Measurements from ENCODE around the gene FAM83G. TPM values are rescaled to one million over a fixed set of nuclear protein-coding genes. Genes with fewer than 3 reads are reported as not detected.

The FAM83G gene
- total and polyA plus RNA-seq, 4 donors = 2.2 to 11.9 (median 7.5) TPM

GRCh38 chr17:18968945-18969887 is 35.3 kb downstream of the FAM83G start:
- Histone ChIP-seq H3K4me1 (ENCODE audit: control insufficient read depth in 5 of 5, insufficient read depth in 5 of 5, low read length in 5 of 5) (peaks cover 0 to 33% (median 10%) of the 10 kb centered on the region in 5 donors), H3K4me3 (no peak overlapping the region), H3K9me3 (ENCODE audit: control insufficient read depth in 4 of 4, insufficient read depth in 3 of 4, low read length in 3 of 4) (no peaks in the 10 kb centered on the region), H3K27ac (ENCODE audit: low read depth in 1 of 2, low read length in 1 of 2) (peak overlapping the region in 1 of 2 donors; percentile 58), H3K9ac (ENCODE audit: insufficient read depth in 1 of 2, low read length in 2 of 2) (no peak overlapping the region), H3K36me3 (ENCODE audit: control insufficient read depth in 4 of 4, insufficient read depth in 4 of 4, low read length in 4 of 4) (peaks cover 0 to 11% (median 0%) of the 10 kb centered on the region in 4 donors), H3K27me3 (ENCODE audit: control insufficient read depth in 3 of 3, insufficient read depth in 3 of 3, low read length in 2 of 3) (no peaks in the 10 kb centered on the region)
- WGBS, 2 donors = 48 to 67% methylated on average over 23 of the region's 23 CpGs
- ATAC-seq (ENCODE audit: insufficient read depth, low FRiP score) = no peak
- no peak for DNase-seq
- TF ChIP-seq, protein P1, sequence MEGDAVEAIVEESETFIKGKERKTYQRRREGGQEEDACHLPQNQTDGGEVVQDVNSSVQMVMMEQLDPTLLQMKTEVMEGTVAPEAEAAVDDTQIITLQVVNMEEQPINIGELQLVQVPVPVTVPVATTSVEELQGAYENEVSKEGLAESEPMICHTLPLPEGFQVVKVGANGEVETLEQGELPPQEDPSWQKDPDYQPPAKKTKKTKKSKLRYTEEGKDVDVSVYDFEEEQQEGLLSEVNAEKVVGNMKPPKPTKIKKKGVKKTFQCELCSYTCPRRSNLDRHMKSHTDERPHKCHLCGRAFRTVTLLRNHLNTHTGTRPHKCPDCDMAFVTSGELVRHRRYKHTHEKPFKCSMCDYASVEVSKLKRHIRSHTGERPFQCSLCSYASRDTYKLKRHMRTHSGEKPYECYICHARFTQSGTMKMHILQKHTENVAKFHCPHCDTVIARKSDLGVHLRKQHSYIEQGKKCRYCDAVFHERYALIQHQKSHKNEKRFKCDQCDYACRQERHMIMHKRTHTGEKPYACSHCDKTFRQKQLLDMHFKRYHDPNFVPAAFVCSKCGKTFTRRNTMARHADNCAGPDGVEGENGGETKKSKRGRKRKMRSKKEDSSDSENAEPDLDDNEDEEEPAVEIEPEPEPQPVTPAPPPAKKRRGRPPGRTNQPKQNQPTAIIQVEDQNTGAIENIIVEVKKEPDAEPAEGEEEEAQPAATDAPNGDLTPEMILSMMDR (IDR thresholded peaks at IDR 0.05; ENCODE audit: control extremely low read depth, extremely low read depth) = no peak

DNA sequence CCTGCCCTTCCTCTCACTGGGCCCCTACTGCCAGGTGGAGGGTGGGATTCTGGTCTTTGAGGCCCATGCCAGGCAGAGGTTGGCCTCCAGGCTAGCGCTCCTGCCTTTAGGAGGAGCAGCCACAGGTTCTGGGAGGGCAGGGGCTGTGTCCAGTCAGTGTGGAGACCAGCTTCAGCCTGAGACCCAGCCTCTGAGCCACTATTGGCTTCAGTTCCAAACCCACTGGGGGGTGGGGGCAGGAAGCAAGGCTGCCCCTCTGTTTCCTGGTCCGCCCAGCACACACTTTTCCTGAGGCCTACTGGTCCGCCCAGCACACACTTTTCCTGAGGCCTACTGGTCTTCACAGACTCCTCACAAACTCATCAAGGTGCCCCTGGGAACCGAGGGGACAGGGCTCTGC is 36.2 kb downstream of the FAM83G start:
- Histone ChIP-seq H3K36me3 (ENCODE audit: control insufficient read depth in 4 of 4, insufficient read depth in 4 of 4, low read length in 4 of 4) (peaks cover 0 to 11% (median 0%) of the 10 kb centered on the region in 4 donors), H3K27me3 (ENCODE audit: control insufficient read depth in 3 of 3, insufficient read depth in 3 of 3, low read length in 2 of 3) (no peaks in the 10 kb centered on the region), H3K9ac (ENCODE audit: insufficient read depth in 1 of 2, low read length in 2 of 2) (no peak overlapping the region), H3K4me1 (ENCODE audit: control insufficient read depth in 5 of 5, insufficient read depth in 5 of 5, low read length in 5 of 5) (peaks cover 0 to 33% (median 10%) of the 10 kb centered on the region in 5 donors), H3K4me3 (no peak overlapping the region), H3K27ac (ENCODE audit: low read depth in 1 of 2, low read length in 1 of 2) (peak overlapping the region in 1 of 2 donors; percentile 58), H3K9me3 (ENCODE audit: control insufficient read depth in 4 of 4, insufficient read depth in 3 of 4, low read length in 3 of 4) (no peaks in the 10 kb centered on the region)
- DNase-seq (peak in 2 of 3 donors; percentile 34 to 42), ATAC-seq (ENCODE audit: insufficient read depth, low FRiP score) (no peak)
- TF ChIP-seq, protein P1 (IDR thresholded peaks at IDR 0.05; ENCODE audit: control extremely low read depth, extremely low read depth) = no peak
- 32 to 61% methylated on average over 4 of the region's 4 CpGs for WGBS, 2 donors

DNA sequence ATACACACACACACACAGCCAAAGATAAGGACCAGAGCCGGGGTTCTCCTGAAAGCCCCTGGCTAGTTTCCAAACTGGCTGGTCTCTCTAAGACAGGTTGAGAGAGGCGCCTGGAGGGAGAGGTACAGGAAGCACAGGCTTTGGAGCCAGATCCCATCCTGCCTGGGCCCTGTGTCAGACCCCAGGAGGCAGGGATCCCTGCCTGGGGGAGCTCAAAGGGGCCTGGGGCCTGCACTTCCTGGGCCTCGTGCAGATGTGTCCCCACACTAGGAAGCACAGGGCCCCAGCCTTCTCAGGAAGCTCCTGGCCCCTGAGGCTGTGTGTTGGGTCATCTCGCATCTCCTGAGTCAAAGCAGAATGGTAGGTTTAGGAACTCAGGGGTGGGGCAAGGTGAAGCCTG is 36.6 kb downstream of the FAM83G start:
- DNase-seq = peak; percentile 33 to 73 (median 51)
- H3K27me3 ChIP-seq (ENCODE audit: control insufficient read depth in 3 of 3, insufficient read depth in 3 of 3, low read length in 2 of 3) = no peaks in the 10 kb centered on the region
- H3K27ac ChIP-seq (ENCODE audit: low read depth in 1 of 2, low read length in 1 of 2) = peak overlapping the region in 1 of 2 donors; percentile 58
- H3K9me3 ChIP-seq (ENCODE audit: control insufficient read depth in 4 of 4, insufficient read depth in 3 of 4, low read length in 3 of 4) = no peaks in the 10 kb centered on the region
- WGBS, 2 donors = 34 to 46% methylated on average over 4 of the region's 4 CpGs
- no peak overlapping the region for H3K4me3 ChIP-seq
- ATAC-seq (ENCODE audit: insufficient read depth, low FRiP score) = no peak
- TF ChIP-seq, protein P1 (IDR thresholded peaks at IDR 0.05; ENCODE audit: control extremely low read depth, extremely low read depth) = no peak
- H3K9ac ChIP-seq (ENCODE audit: insufficient read depth in 1 of 2, low read length in 2 of 2) = no peak overlapping the region
- peaks cover 0 to 33% (median 10%) of the 10 kb centered on the region in 5 donors for H3K4me1 ChIP-seq (ENCODE audit: control insufficient read depth in 5 of 5, insufficient read depth in 5 of 5, low read length in 5 of 5)
- H3K36me3 ChIP-seq (ENCODE audit: control insufficient read depth in 4 of 4, insufficient read depth in 4 of 4, low read length in 4 of 4) = peaks cover 0 to 11% (median 0%) of the 10 kb centered on the region in 4 donors
